IgD-negative memory B cell (primary cell): ENCODE data around the gene SV2B. TPM values are rescaled to one million over a fixed set of nuclear protein-coding genes. Genes with fewer than 3 reads are reported as not detected.
"Not testable (repeated sequence)": the region's sequence is repeated elsewhere in the genome, so short reads cannot be mapped to it uniquely, and the experiment has no call there.

Experiments used
- H3K27ac Mint-ChIP-seq, 3 donors: one replicate each; pipeline ENCODE4 v1.8.0; 2020 to 2022; ENCODE audit warnings: mild to moderate bottlenecking in 3 of 3, mixed read lengths in 3 of 3, moderate library complexity in 1 of 3
- H3K27me3 Mint-ChIP-seq: one replicate; pipeline ENCODE4 v1.8.0; 2021; ENCODE audit warnings: mixed read lengths
- H3K36me3 Mint-ChIP-seq: one replicate; pipeline ENCODE4 v1.8.0; 2020; ENCODE audit warnings: mild to moderate bottlenecking, mixed read lengths
- H3K4me1 Mint-ChIP-seq, 3 donors: one replicate each; pipeline ENCODE4 v1.8.0; 2020 to 2022; ENCODE audit warnings: mixed read lengths in 3 of 3, mild to moderate bottlenecking in 1 of 3
- H3K4me3 Mint-ChIP-seq, 4 donors: one replicate each; pipeline ENCODE4 v1.8.0; 2020 to 2022; ENCODE audit warnings: mild to moderate bottlenecking in 4 of 4, mixed read lengths in 4 of 4, moderate library complexity in 3 of 4
- H3K9me3 Mint-ChIP-seq, 3 donors: one replicate each; pipeline ENCODE4 v1.8.0; 2020 to 2021; ENCODE audit warnings: mixed read lengths in 3 of 3, mild to moderate bottlenecking in 1 of 3
- polyA plus RNA-seq: library from polyadenylated mRNA; unstranded; fragments of 300-500 nt; fragmentation: Illumina TruSeq; gene quantifications from one replicate; pipeline ENCODE4 v1.2.3, GENCODE V29; 2021

The SV2B gene
- polyA plus RNA-seq, 1 donor from 2014 or later = 0.01 TPM

- Mint-ChIP-seq H3K27ac (no peak overlapping the region), H3K4me1 (no peaks in the 10 kb centered on the region), H3K36me3 (peaks cover 3% of the 10 kb centered on the region), H3K9me3 (peaks cover 5 to 11% (median 5%) of the 10 kb centered on the region in 3 donors), H3K27me3 (peaks cover 3% of the 10 kb centered on the region), H3K4me3 (no peak overlapping the region)
Observed at GRCh38 chr15:91077029-91077428, 23.0 kb upstream of the SV2B start.

- peaks cover 4 to 15% (median 4%) of the 10 kb centered on the region in 3 donors for H3K9me3 Mint-ChIP-seq
- not testable (repeated sequence) for H3K36me3 Mint-ChIP-seq, H3K4me3 Mint-ChIP-seq, H3K27ac Mint-ChIP-seq, H3K4me1 Mint-ChIP-seq
- H3K27me3 Mint-ChIP-seq = peaks cover 13% of the 10 kb centered on the region
Observed at GRCh38 chr15:91093866-91094265, 6.2 kb upstream of the SV2B start.

- no peak overlapping the region for H3K27ac Mint-ChIP-seq
- H3K4me1 Mint-ChIP-seq = peaks cover 5 to 15% (median 5%) of the 10 kb centered on the region in 3 donors
- peaks cover 2 to 9% (median 4%) of the 10 kb centered on the region in 3 donors for H3K9me3 Mint-ChIP-seq
- peak overlapping the region in 3 of 4 donors; percentile 17 to 46 (median 31) for H3K4me3 Mint-ChIP-seq
- peaks cover 44% of the 10 kb centered on the region for H3K27me3 Mint-ChIP-seq
- no peaks in the 10 kb centered on the region for H3K36me3 Mint-ChIP-seq
Observed at GRCh38 chr15:91098451-91098850, 1.6 kb upstream of the SV2B start.

GRCh38 chr15:91099616-91099994 is 452 bp upstream of the SV2B start:
- peak overlapping the region; percentile 36 to 76 (median 66) for H3K4me3 Mint-ChIP-seq
- no peak overlapping the region for H3K27ac Mint-ChIP-seq
- no peaks in the 10 kb centered on the region for H3K9me3 Mint-ChIP-seq
- H3K27me3 Mint-ChIP-seq = peaks cover 48% of the 10 kb centered on the region
- H3K4me1 Mint-ChIP-seq = peaks cover 5 to 15% (median 5%) of the 10 kb centered on the region in 3 donors
- H3K36me3 Mint-ChIP-seq = no peaks in the 10 kb centered on the region

- Mint-ChIP-seq H3K9me3 (no peaks in the 10 kb centered on the region), H3K4me1 (peaks cover 5 to 15% (median 5%) of the 10 kb centered on the region in 3 donors), H3K27ac (no peak overlapping the region), H3K27me3 (peaks cover 51% of the 10 kb centered on the region), H3K4me3 (peak overlapping the region; percentile 72 to 89 (median 82)), H3K36me3 (no peaks in the 10 kb centered on the region)
Observed at GRCh38 chr15:91100814-91101607, 954 bp downstream of the SV2B start.

- Mint-ChIP-seq H3K4me3 (no peak overlapping the region), H3K9me3 (no peaks in the 10 kb centered on the region), H3K27me3 (peaks cover 51% of the 10 kb centered on the region), H3K36me3 (no peaks in the 10 kb centered on the region), H3K4me1 (peaks cover 5 to 15% (median 5%) of the 10 kb centered on the region in 3 donors), H3K27ac (no peak overlapping the region)
Observed at GRCh38 chr15:91101608-91101920, 1.5 kb downstream of the SV2B start.

- H3K4me3 Mint-ChIP-seq = no peak overlapping the region
Observed at GRCh38 chr15:91102546-91103330, 2.7 kb downstream of the SV2B start.

GRCh38 chr15:91104111-91104510 is 4.1 kb downstream of the SV2B start:
- no peaks in the 10 kb centered on the region for H3K36me3 Mint-ChIP-seq
- H3K9me3 Mint-ChIP-seq = no peaks in the 10 kb centered on the region
- H3K4me3 Mint-ChIP-seq = no peak overlapping the region
- no peak overlapping the region for H3K27ac Mint-ChIP-seq
- peaks cover 5 to 14% (median 5%) of the 10 kb centered on the region in 3 donors for H3K4me1 Mint-ChIP-seq
- peaks cover 44% of the 10 kb centered on the region for H3K27me3 Mint-ChIP-seq

More at GRCh38 chr15:91102546-91103330, 2.7 kb downstream of the SV2B start:
- Mint-ChIP-seq H3K36me3 (no peaks in the 10 kb centered on the region), H3K27me3 (peaks cover 50% of the 10 kb centered on the region), H3K4me1 (peaks cover 5 to 15% (median 5%) of the 10 kb centered on the region in 3 donors), H3K27ac (no peak overlapping the region), H3K9me3 (no peaks in the 10 kb centered on the region)

GRCh38 chr15:91108421-91108820 is 8.4 kb downstream of the SV2B start:
- H3K36me3 Mint-ChIP-seq = no peaks in the 10 kb centered on the region
- no peak overlapping the region for H3K27ac Mint-ChIP-seq
- H3K9me3 Mint-ChIP-seq = no peaks in the 10 kb centered on the region
- peaks cover 0 to 3% (median 0%) of the 10 kb centered on the region in 3 donors for H3K4me1 Mint-ChIP-seq
- H3K27me3 Mint-ChIP-seq = peaks cover 26% of the 10 kb centered on the region
- no peak overlapping the region for H3K4me3 Mint-ChIP-seq

- peaks cover 25% of the 10 kb centered on the region for H3K27me3 Mint-ChIP-seq
- peaks cover 0 to 3% (median 0%) of the 10 kb centered on the region in 3 donors for H3K4me1 Mint-ChIP-seq
- H3K9me3 Mint-ChIP-seq = no peaks in the 10 kb centered on the region
- H3K36me3 Mint-ChIP-seq = no peaks in the 10 kb centered on the region
- no peak overlapping the region for H3K27ac Mint-ChIP-seq
- no peak overlapping the region for H3K4me3 Mint-ChIP-seq
Observed at GRCh38 chr15:91109885-91110284, 9.8 kb downstream of the SV2B start.

GRCh38 chr15:91110407-91110806 is 10.3 kb downstream of the SV2B start:
- Mint-ChIP-seq H3K27me3 (peaks cover 24% of the 10 kb centered on the region), H3K4me1 (peaks cover 0 to 3% (median 0%) of the 10 kb centered on the region in 3 donors), H3K9me3 (no peaks in the 10 kb centered on the region), H3K36me3 (no peaks in the 10 kb centered on the region), H3K27ac (no peak overlapping the region), H3K4me3 (no peak overlapping the region)

- Mint-ChIP-seq H3K27ac (no peak overlapping the region), H3K27me3 (peaks cover 20% of the 10 kb centered on the region), H3K9me3 (no peaks in the 10 kb centered on the region), H3K4me1 (peaks cover 0 to 3% (median 0%) of the 10 kb centered on the region in 3 donors), H3K36me3 (no peaks in the 10 kb centered on the region), H3K4me3 (no peak overlapping the region)
Observed at GRCh38 chr15:91113030-91113429, 13.0 kb downstream of the SV2B start.

GRCh38 chr15:91114301-91114700 is 14.2 kb downstream of the SV2B start:
- Mint-ChIP-seq H3K4me3 (no peak overlapping the region), H3K27ac (no peak overlapping the region), H3K4me1 (peaks cover 0 to 3% (median 0%) of the 10 kb centered on the region in 3 donors), H3K9me3 (no peaks in the 10 kb centered on the region), H3K36me3 (no peaks in the 10 kb centered on the region), H3K27me3 (peaks cover 20% of the 10 kb centered on the region)

- H3K4me1 Mint-ChIP-seq = peaks cover 0 to under 1% (median 0%) of the 10 kb centered on the region in 3 donors
- H3K27ac Mint-ChIP-seq = no peak overlapping the region
- peaks cover 17% of the 10 kb centered on the region for H3K27me3 Mint-ChIP-seq
- no peak overlapping the region for H3K4me3 Mint-ChIP-seq
- no peaks in the 10 kb centered on the region for H3K36me3 Mint-ChIP-seq
- H3K9me3 Mint-ChIP-seq = no peaks in the 10 kb centered on the region
Observed at GRCh38 chr15:91116113-91117067, 16.3 kb downstream of the SV2B start.
